ENCODE results near the gene RNASE8.

- TF ChIP-seq CTCF (IDR thresholded peaks at IDR 0.05), result no peak
- TF ChIP-seq POLR2A (IDR thresholded peaks at IDR 0.05), result no peak
- no peak for TF ChIP-seq POLR2AphosphoS5 (IDR thresholded peaks at IDR 0.05)
Observed at GRCh38 chr14:21053184-21054122, 4.2 kb upstream of the RNASE8 start.

Data from stomach (tissue), 4 donors.